Activated CD8-positive, alpha-beta T cell treated with anti-CD3 and anti-CD28 coated beads for 36 hours (primary cell): Measurements from ENCODE around the gene HSD3B1. TPM values are rescaled to one million over a fixed set of nuclear protein-coding genes. Genes with fewer than 3 reads are reported as not detected.

Experiments used
- ATAC-seq: fragments of 200-7000 bp; cut with Tn5 transposase; one replicate; pipeline ENCODE4 v1.10.0; 2021; ENCODE audit warnings: mild to moderate bottlenecking, moderate library complexity
- CTCF ChIA-PET: fragments of 350-600 bp; sonication (Branson Sonifier 250); formaldehyde crosslinking; loops from one replicate; lab custom pipeline; 2021; ENCODE audit warnings: antibody characterized with exemption; lab: Charles Lee
- POLR2A ChIA-PET: fragments of 350-600 bp; sonication (Branson Sonifier 250); formaldehyde crosslinking; loops from one replicate; lab custom pipeline; 2021; ENCODE audit warnings: antibody characterized with exemption; lab: Charles Lee
- DNase-seq: peaks from one replicate; pipeline ENCODE4 v3.0.0-alpha.2; 2020
- H3K27ac Mint-ChIP-seq: one replicate; pipeline ENCODE4 v1.8.0; 2021; ENCODE audit warnings: mild to moderate bottlenecking, mixed read lengths
- H3K27me3 Mint-ChIP-seq: one replicate; pipeline ENCODE4 v1.8.0; 2021; ENCODE audit warnings: mixed read lengths
- H3K36me3 Mint-ChIP-seq: one replicate; pipeline ENCODE4 v1.8.0; 2021; ENCODE audit warnings: low read depth, mixed read lengths
- H3K4me1 Mint-ChIP-seq: one replicate; pipeline ENCODE4 v1.8.0; 2021; ENCODE audit warnings: low read depth, mixed read lengths
- H3K4me3 Mint-ChIP-seq: one replicate; pipeline ENCODE4 v1.8.0; 2021; ENCODE audit warnings: mild to moderate bottlenecking, moderate library complexity, mixed read lengths
- H3K9me3 Mint-ChIP-seq: one replicate; pipeline ENCODE4 v1.8.0; 2021; ENCODE audit warnings: mixed read lengths
- intact Hi-C: fragments of 100-400 bp; cut with micrococcal nuclease; formaldehyde crosslinking; loops from one replicate; pipeline ENCODE4 v1.10.0; 2022
- total RNA-seq, 2 experiments: library from RNA; stranded (reverse); gene quantifications; one replicate each; pipeline ENCODE4 v1.2.3, GENCODE V29; 2021
- TF ChIP-seq, protein P1 (sequence below): fragments of 200-600 bp; IDR thresholded peaks from one replicate; pipeline ENCODE4 v1.8.0; 2022; ENCODE audit warnings: antibody characterized with exemption, mild to moderate bottlenecking

Gene HSD3B1
- total RNA-seq, 2 experiments from 2014 or later = not detected

DNA sequence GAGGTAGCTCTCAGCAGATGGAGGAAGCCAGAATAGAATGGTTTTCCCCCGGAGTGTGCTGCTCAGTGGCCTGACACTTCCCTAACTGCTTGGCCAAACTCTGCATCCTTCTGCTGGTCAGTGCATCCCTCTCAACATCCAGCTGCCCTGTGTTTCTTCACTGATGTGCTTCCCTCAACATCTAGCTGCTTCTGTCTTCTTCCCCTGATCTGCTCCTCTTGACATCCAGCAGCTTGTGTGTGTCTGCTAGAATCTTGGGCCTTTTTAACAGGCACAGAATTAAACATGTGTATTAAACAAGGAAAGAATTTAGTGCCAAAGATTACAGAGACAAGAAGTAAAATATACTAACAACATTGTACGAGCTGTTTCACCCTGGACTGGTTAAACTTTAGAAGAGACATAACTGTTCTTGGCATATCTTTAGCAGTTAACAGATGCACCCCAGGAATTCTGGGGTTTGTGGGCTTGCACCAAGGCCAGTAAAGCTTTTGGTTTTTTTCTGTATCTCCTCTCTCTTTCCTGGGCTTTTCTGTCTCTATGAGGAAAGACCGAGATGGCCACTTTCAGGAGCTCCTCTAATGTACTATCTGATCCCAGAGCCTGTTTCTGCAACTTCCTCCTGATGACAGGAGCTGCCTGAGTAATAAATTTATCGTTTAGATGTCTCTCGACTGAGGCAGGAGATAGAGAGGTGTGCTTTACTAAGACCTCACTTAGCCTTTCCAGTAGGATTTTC lies 34.8 kb upstream of the HSD3B1 start:
- Mint-ChIP-seq H3K36me3 (no peaks in the 10 kb centered on the region), H3K27me3 (peaks cover 6% of the 10 kb centered on the region), H3K9me3 (no peaks in the 10 kb centered on the region), H3K4me3 (no peak overlapping the region), H3K27ac (no peak overlapping the region), H3K4me1 (no peaks in the 10 kb centered on the region)
- ChIA-PET CTCF (no interaction called here), POLR2A (no interaction called here)
- TF ChIP-seq, protein P1, sequence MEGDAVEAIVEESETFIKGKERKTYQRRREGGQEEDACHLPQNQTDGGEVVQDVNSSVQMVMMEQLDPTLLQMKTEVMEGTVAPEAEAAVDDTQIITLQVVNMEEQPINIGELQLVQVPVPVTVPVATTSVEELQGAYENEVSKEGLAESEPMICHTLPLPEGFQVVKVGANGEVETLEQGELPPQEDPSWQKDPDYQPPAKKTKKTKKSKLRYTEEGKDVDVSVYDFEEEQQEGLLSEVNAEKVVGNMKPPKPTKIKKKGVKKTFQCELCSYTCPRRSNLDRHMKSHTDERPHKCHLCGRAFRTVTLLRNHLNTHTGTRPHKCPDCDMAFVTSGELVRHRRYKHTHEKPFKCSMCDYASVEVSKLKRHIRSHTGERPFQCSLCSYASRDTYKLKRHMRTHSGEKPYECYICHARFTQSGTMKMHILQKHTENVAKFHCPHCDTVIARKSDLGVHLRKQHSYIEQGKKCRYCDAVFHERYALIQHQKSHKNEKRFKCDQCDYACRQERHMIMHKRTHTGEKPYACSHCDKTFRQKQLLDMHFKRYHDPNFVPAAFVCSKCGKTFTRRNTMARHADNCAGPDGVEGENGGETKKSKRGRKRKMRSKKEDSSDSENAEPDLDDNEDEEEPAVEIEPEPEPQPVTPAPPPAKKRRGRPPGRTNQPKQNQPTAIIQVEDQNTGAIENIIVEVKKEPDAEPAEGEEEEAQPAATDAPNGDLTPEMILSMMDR = no peak
- no peak for ATAC-seq
- DNase-seq = no peak
- intact Hi-C loops = no loop called here

DNA sequence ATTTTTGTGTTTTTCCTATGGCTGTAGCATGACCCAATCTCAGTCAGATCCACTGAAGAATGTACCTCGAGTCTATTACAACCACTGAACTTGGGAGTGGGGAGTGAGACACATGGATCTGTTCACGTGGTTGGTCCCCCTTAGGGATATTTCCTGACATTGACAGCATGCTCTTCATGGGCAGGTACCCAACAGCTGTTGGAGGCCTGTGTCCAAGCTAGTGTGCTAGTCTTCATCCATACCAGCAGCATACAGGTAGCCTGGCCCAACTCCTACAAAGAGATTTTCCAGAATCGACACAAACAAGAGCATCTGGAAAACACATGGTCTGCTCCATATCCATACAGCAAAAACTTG lies 34.2 kb upstream of the HSD3B1 start:
- CTCF ChIA-PET = no interaction called here
- peaks cover 6% of the 10 kb centered on the region for H3K27me3 Mint-ChIP-seq
- H3K36me3 Mint-ChIP-seq = no peaks in the 10 kb centered on the region
- TF ChIP-seq, protein P1 = no peak
- no peak overlapping the region for H3K27ac Mint-ChIP-seq
- intact Hi-C loops = no loop called here
- H3K4me3 Mint-ChIP-seq = no peak overlapping the region
- H3K4me1 Mint-ChIP-seq = no peaks in the 10 kb centered on the region
- DNase-seq = no peak
- no peak for ATAC-seq
- POLR2A ChIA-PET = no interaction called here
- no peaks in the 10 kb centered on the region for H3K9me3 Mint-ChIP-seq

DNA sequence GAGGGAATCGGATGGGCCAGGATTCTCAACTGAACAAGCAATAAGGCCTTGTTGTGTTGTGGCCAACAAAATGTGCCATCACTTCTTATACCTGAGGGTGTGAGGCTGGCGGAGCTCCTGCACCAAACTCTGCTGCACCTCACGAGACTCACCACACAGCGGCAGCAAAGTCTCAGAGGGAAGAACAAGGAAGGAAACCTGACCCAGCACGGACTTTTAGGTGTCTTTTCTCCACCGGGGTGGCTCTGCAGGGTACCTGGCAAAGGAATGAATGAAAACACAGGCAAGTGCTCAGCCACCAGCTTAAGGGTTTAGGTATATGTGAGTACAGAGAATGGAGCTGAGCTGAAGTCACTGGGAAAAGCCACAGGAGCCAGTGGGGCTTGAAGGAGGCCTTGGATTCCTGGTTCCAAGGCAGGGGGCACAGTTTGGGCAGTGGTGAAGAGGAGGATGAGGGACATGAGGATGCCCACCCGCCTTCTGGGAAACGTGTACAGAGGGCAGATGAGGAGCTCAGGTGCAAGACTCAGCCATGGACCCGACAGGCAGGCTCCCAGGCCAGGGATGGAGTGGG lies 31.1 kb upstream of the HSD3B1 start:
- TF ChIP-seq, protein P1 = peak; percentile 46
- H3K27ac Mint-ChIP-seq = no peak overlapping the region
- intact Hi-C loops = no loop called here
- H3K27me3 Mint-ChIP-seq = peaks cover 4% of the 10 kb centered on the region
- H3K4me3 Mint-ChIP-seq = no peak overlapping the region
- ChIA-PET CTCF (interaction anchor here (0.6 to 1.2 kb wide), 3 partner anchors 12 to 16 kb away, joined by 3 to 4 read pairs (median 3); no protein-coding TSS in a partner anchor), POLR2A (no interaction called here)
- peak; percentile 72 for ATAC-seq
- no peaks in the 10 kb centered on the region for H3K36me3 Mint-ChIP-seq
- H3K4me1 Mint-ChIP-seq = no peaks in the 10 kb centered on the region
- no peaks in the 10 kb centered on the region for H3K9me3 Mint-ChIP-seq
- DNase-seq = peak; percentile 52

DNA sequence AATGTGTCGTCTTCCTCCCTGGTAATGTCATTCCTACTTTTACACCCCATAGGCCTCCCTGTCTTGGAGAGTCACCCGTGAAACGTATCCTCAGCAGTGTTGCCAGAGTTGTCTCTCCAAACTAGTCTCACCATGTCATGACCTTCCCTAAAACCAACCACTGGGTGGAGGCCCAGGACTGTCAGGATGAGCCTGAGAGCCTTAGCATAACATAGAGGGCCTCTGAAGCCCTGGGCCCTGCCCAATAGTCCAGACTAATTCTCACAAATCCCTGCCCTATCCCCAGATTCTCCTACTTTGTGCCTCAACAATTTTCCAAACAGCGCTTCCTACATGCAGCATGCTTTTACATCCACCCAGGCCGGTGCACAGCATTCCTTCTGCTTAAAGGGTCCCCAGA lies 29.3 kb upstream of the HSD3B1 start:
- no peak for ATAC-seq
- intact Hi-C loops = no loop called here

DNA sequence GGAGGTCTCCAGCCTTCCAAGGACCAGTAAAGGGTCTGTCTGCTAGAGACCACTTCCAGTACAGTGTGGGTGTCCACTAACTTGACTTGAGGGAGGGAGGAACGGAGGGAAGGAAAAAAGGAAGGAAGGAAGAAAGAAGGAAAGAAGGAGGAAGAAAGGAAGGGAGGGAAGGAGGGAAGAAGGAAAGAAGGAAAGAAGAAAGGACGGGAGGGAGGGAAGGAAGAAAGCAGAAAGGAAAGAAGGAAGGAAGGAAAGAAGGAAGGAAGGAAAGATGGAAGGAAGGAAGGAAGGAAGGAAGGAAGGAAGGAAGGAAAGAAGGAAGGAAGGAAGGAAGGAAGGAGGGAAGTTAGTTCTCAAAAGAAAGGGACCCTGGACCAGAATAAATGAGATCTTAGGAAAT lies 26.8 kb upstream of the HSD3B1 start:
- no peak for DNase-seq
- TF ChIP-seq, protein P1 = no peak
- Mint-ChIP-seq H3K27ac (no peak overlapping the region), H3K4me3 (no peak overlapping the region), H3K27me3 (peaks cover 2% of the 10 kb centered on the region), H3K4me1 (no peaks in the 10 kb centered on the region), H3K9me3 (no peaks in the 10 kb centered on the region), H3K36me3 (no peaks in the 10 kb centered on the region)
- POLR2A ChIA-PET = no interaction called here
- ATAC-seq = no peak
- intact Hi-C loops = no loop called here
- CTCF ChIA-PET = no interaction called here

More for the DNA sequence above, 29.3 kb upstream of the HSD3B1 start:
- Mint-ChIP-seq H3K27ac (no peak overlapping the region), H3K9me3 (no peaks in the 10 kb centered on the region), H3K27me3 (peaks cover 2% of the 10 kb centered on the region), H3K36me3 (no peaks in the 10 kb centered on the region), H3K4me3 (no peak overlapping the region), H3K4me1 (no peaks in the 10 kb centered on the region)
- TF ChIP-seq, protein P1 = no peak
- DNase-seq = no peak
- ChIA-PET CTCF (no interaction called here), POLR2A (no interaction called here)
